GM23248 (cell line): Measurements from ENCODE around the gene CNTNAP5. TPM values are rescaled to one million over a fixed set of nuclear protein-coding genes. Genes with fewer than 3 reads are reported as not detected.
A peak's percentile ranks its signal among the peaks of the same experiment; 100 is the strongest.

Experiments
- DNase-seq: peaks from one replicate; pipeline ENCODE4 v3.0.0-alpha.2; 2015
- H2AFZ ChIP-seq: fragments of 200-600 bp; sonication (generic); 2 replicates; pipeline ENCODE4 v1.6.1; 2016; ENCODE audit warnings: antibody characterized with exemption
- H3F3A ChIP-seq: fragments of 200-600 bp; sonication (generic); 2 replicates; pipeline ENCODE4 v1.6.1; 2016; ENCODE audit warnings: mild to moderate bottlenecking, antibody characterized with exemption, mixed run types; ENCODE audit not compliant: insufficient read depth
- H3K27ac ChIP-seq: fragments of 200-600 bp; sonication (generic); 2 replicates; pipeline ENCODE4 v1.5.1; 2016; ENCODE audit warnings: mild to moderate bottlenecking
- H3K27me3 ChIP-seq: fragments of 200-600 bp; sonication (generic); replicated peaks from 2 replicates; pipeline ENCODE4 v1.6.1; 2016; ENCODE audit warnings: mild to moderate bottlenecking; ENCODE audit not compliant: insufficient read depth
- H3K36me3 ChIP-seq: fragments of 200-600 bp; sonication (generic); 2 replicates; pipeline ENCODE4 v1.6.1; 2016; ENCODE audit warnings: low read depth, mild to moderate bottlenecking
- H3K4me1 ChIP-seq: fragments of 200-600 bp; sonication (generic); 2 replicates; pipeline ENCODE4 v1.6.1; 2016; ENCODE audit warnings: mild to moderate bottlenecking; ENCODE audit not compliant: insufficient read depth
- H3K4me2 ChIP-seq: fragments of 200-600 bp; sonication (generic); one replicate; pipeline ENCODE4 v1.6.1; 2016; ENCODE audit warnings: mild to moderate bottlenecking; ENCODE audit not compliant: unreplicated experiment
- H3K4me3 ChIP-seq: fragments of 200-600 bp; sonication (generic); 2 replicates; pipeline ENCODE4 v1.5.1; 2016; ENCODE audit warnings: mild to moderate bottlenecking
- H3K79me2 ChIP-seq: fragments of 200-600 bp; sonication (generic); 2 replicates; pipeline ENCODE4 v1.6.1; 2016; ENCODE audit warnings: mild to moderate bottlenecking; ENCODE audit not compliant: insufficient read depth
- H3K9ac ChIP-seq: fragments of 200-600 bp; sonication (generic); 2 replicates; pipeline ENCODE4 v1.6.1; 2016; ENCODE audit warnings: mild to moderate bottlenecking
- H3K9me2 ChIP-seq: fragments of 200-600 bp; sonication (generic); 2 replicates; pipeline ENCODE4 v1.6.1; 2016; ENCODE audit warnings: mixed run types, mild to moderate bottlenecking, moderate library complexity; ENCODE audit not compliant: insufficient read depth
- H3K9me3 ChIP-seq: fragments of 200-600 bp; sonication (generic); one replicate; pipeline ENCODE4 v1.6.1; 2017; ENCODE audit warnings: low read depth
- H4K20me1 ChIP-seq: fragments of 200-600 bp; sonication (generic); 2 replicates; pipeline ENCODE4 v1.6.0; 2016; ENCODE audit not compliant: insufficient read depth
- EZH2 ChIP-seq: fragments of 200-600 bp; sonication (generic); IDR thresholded peaks from 2 replicates; pipeline ENCODE4 v1.6.1; 2018; ENCODE audit warnings: antibody characterized with exemption, mild to moderate bottlenecking; ENCODE audit not compliant: insufficient read depth, poor library complexity, severe bottlenecking
- EZH2phosphoT487 ChIP-seq: fragments of 200-600 bp; sonication (generic); IDR thresholded peaks from 2 replicates; pipeline ENCODE4 v1.6.1; 2018; ENCODE audit warnings: antibody characterized with exemption, moderate library complexity, mild to moderate bottlenecking, low read depth; ENCODE audit not compliant: insufficient read depth
- WGBS, 2 experiments: methylation state at CpG; one replicate each; pipeline ENCODE4 v1.1.6; 2015 to 2017; ENCODE audit warnings: low lambda C conversion rate in 2 of 2, low coverage in 1 of 2; ENCODE audit errors: missing lambda C conversion rate in 2 of 2; 5-methylcytosine and 5-hydroxymethylcytosine counted together
- in situ Hi-C: fragments of 300-500 bp; cut with MboI; formaldehyde crosslinking; loops from 2 replicates; pipeline ENCODE4 v1.15.0; 2020
- polyA plus RNA-seq: library from polyadenylated mRNA; unstranded; fragments of >200 nt; fragmentation: Nextera tagmentation; extraction: Ambion mirVana; gene quantifications from 2 replicates; pipeline ENCODE4 v1.2.1, GENCODE V29; 2016
- total RNA-seq: library from RNA; depleted of rRNA; stranded (reverse); fragments of >200 nt; shearing (Covaris generic); gene quantifications from 2 replicates; pipeline ENCODE4 v1.2.3, GENCODE V29; 2014

The CNTNAP5 gene
- total and polyA plus RNA-seq, 2 experiments from 2014 or later, result not detected

GRCh38 chr2:124258140-124258880 is 233.2 kb downstream of the CNTNAP5 start:
- H3K9me2 ChIP-seq, result no peaks in the 10 kb centered on the region
- WGBS, 2 experiments, result 23 to 26% methylated on average over 6 of the region's 6 CpGs

DNA sequence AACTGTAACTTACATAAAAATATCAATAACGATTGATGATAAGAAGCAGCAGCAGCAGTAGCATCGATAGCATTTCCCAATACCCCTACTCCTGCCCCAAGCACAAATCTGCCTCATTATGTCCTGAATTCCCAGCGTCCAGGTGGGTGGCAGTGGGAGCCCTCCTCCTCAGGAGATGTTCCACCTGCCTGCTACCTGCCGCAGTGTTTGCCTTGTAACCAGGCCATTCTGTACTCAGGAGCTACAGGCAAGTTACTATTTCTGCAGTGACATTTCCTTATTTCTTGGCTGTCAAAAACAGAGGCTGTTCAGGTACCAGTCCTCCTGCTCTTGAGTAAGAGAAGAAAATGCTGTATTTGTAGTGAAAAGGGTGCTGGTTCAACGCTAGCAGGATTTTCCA is 236.4 kb downstream of the CNTNAP5 start:
- WGBS, 2 experiments, result 18 to 22% methylated on average over 5 of the region's 5 CpGs

More at GRCh38 chr2:124258140-124258880, 233.2 kb downstream of the CNTNAP5 start:
- Histone ChIP-seq H3F3A (no peaks in the 10 kb centered on the region), H4K20me1 (no peaks in the 10 kb centered on the region), H3K36me3 (no peaks in the 10 kb centered on the region), H3K4me3 (no peak overlapping the region), H3K79me2 (no peaks in the 10 kb centered on the region), H2AFZ (no peak overlapping the region), H3K27me3 (no peaks in the 10 kb centered on the region), H3K4me1 (no peaks in the 10 kb centered on the region), H3K27ac (no peak overlapping the region), H3K4me2 (no peak overlapping the region), H3K9ac (no peak overlapping the region), H3K9me3 (no peaks in the 10 kb centered on the region)
- TF ChIP-seq EZH2 (no peak), EZH2phosphoT487 (no peak)
- DNase-seq, result peak; percentile 10
- in situ Hi-C loops, result no loop called here

DNA sequence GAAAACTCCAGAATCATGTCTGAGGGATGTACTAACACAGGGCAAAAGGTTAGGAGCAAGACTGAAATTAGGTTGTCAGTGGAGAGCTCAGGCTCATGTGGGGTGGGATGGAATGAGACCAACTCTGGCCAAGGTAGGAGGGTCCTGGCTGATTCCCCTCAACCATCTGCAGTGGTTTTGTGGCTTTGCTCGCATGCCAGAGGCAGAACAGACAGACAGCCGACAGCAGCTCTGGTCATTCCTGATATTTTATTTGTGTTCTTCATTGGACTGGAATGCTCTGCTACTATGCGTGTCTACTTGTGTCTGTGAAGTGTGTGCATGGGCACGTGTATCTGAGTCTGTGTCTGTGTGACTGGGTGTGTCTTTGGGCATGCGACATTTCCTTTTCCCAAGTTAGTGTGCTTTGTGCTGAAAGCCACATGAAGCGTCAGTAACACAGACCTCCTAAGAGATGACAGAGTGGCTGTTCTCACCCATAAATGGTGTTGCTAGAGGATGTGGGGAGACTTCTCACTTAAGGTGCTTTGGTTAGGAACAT is 239.5 kb downstream of the CNTNAP5 start:
- no peak for TF ChIP-seq EZH2phosphoT487
- TF ChIP-seq EZH2, result no peak
- no peak for DNase-seq
- 4 to 5% methylated on average over 6 of the region's 6 CpGs for whole genome bisulfite sequencing, 2 experiments
- Histone ChIP-seq H3K36me3 (no peaks in the 10 kb centered on the region), H3K27ac (no peak overlapping the region), H3K9me3 (no peaks in the 10 kb centered on the region), H3K4me1 (no peaks in the 10 kb centered on the region), H4K20me1 (no peaks in the 10 kb centered on the region), H3K4me3 (no peak overlapping the region), H3K9ac (no peak overlapping the region), H3K27me3 (no peaks in the 10 kb centered on the region), H3F3A (no peaks in the 10 kb centered on the region), H2AFZ (no peak overlapping the region), H3K4me2 (no peak overlapping the region), H3K9me2 (no peaks in the 10 kb centered on the region), H3K79me2 (no peaks in the 10 kb centered on the region)
- in situ Hi-C loops, result no loop called here

More for the DNA sequence above, 236.4 kb downstream of the CNTNAP5 start:
- H3K4me2 ChIP-seq, result no peak overlapping the region
- H3K36me3 ChIP-seq, result no peaks in the 10 kb centered on the region
- in situ Hi-C loops, result no loop called here
- TF ChIP-seq EZH2 (no peak), EZH2phosphoT487 (no peak)
- no peak for DNase-seq
- H3K9me3 ChIP-seq, result no peaks in the 10 kb centered on the region
- no peaks in the 10 kb centered on the region for H3K27me3 ChIP-seq
- no peaks in the 10 kb centered on the region for H3F3A ChIP-seq
- no peaks in the 10 kb centered on the region for H3K79me2 ChIP-seq
- no peaks in the 10 kb centered on the region for H3K9me2 ChIP-seq
- no peak overlapping the region for H3K4me3 ChIP-seq
- no peaks in the 10 kb centered on the region for H4K20me1 ChIP-seq
- H3K27ac ChIP-seq, result no peak overlapping the region
- no peak overlapping the region for H3K9ac ChIP-seq
- H2AFZ ChIP-seq, result no peak overlapping the region
- no peaks in the 10 kb centered on the region for H3K4me1 ChIP-seq

- WGBS, 2 experiments, result 7 to 23% methylated on average over 5 of the region's 5 CpGs
- TF ChIP-seq EZH2phosphoT487 (no peak), EZH2 (no peak)
- Histone ChIP-seq H3K79me2 (no peaks in the 10 kb centered on the region), H3K27me3 (no peaks in the 10 kb centered on the region), H4K20me1 (no peaks in the 10 kb centered on the region), H3K27ac (no peak overlapping the region), H3F3A (no peaks in the 10 kb centered on the region), H3K9me3 (no peaks in the 10 kb centered on the region), H2AFZ (no peak overlapping the region), H3K36me3 (no peaks in the 10 kb centered on the region), H3K4me1 (no peaks in the 10 kb centered on the region), H3K9ac (no peak overlapping the region), H3K9me2 (no peaks in the 10 kb centered on the region), H3K4me2 (no peak overlapping the region), H3K4me3 (no peak overlapping the region)
- in situ Hi-C loops, result no loop called here
- DNase-seq, result no peak
These were observed 242.7 kb downstream of the CNTNAP5 start for GRCh38 chr2:124267794-124268193.
